HepG2 (cell line): ENCODE data around the gene BAZ2A. TPM values are rescaled to one million over a fixed set of nuclear protein-coding genes. Genes with fewer than 3 reads are reported as not detected.
A peak's percentile ranks its signal among the peaks of the same experiment; 100 is the strongest.

Source experiments
- ATM ChIP-seq: fragments of 450-650 bp; IDR thresholded peaks from 2 replicates; pipeline ENCODE4 v1.7.1; 2017; ENCODE audit warnings: mild to moderate bottlenecking, borderline replicate concordance
- BRCA1 ChIP-seq: sonication (generic); formaldehyde crosslinking; IDR thresholded peaks from 2 replicates; pipeline ENCODE4 v1.4.0; 2020; ENCODE audit warnings: missing genetic modification reagents
- KDM3A ChIP-seq: IDR thresholded peaks from 2 replicates; pipeline ENCODE4 v1.6.1; 2018; ENCODE audit warnings: low read depth, missing compliant biosample characterization
- MED13 ChIP-seq: sonication (generic); formaldehyde crosslinking; IDR thresholded peaks from 2 replicates; pipeline ENCODE4 v1.5.0; 2020; ENCODE audit warnings: missing genetic modification reagents
- NFIC ChIP-seq: IDR thresholded peaks from 2 replicates; pipeline ENCODE4 v1.6.1; 2012; ENCODE audit warnings: mild to moderate bottlenecking, low read length, inconsistent platforms
- NR2C2 ChIP-seq: sonication (generic); formaldehyde crosslinking; IDR thresholded peaks from 2 replicates; pipeline ENCODE4 v1.4.0; 2020; ENCODE audit warnings: missing genetic modification reagents, mild to moderate bottlenecking, moderate library complexity, borderline replicate concordance
- NR2F6 ChIP-seq, 2 experiments: IDR thresholded peaks; 2 replicates each; pipeline ENCODE4 v1.6.1; 2016; ENCODE audit warnings: antibody characterized with exemption in 1 of 2, mild to moderate bottlenecking in 1 of 2
- RXRA ChIP-seq: sonication (generic); formaldehyde crosslinking; IDR thresholded peaks from 2 replicates; pipeline ENCODE4 v1.5.1; 2020; ENCODE audit warnings: missing genetic modification reagents
- SOX5 ChIP-seq: IDR thresholded peaks from 2 replicates; pipeline ENCODE4 v1.6.1; 2016; ENCODE audit warnings: borderline replicate concordance
- SOX6 ChIP-seq, 2 experiments: fragments of 450-650 bp in 1 of 2; sonication (generic) in 1 of 2; formaldehyde crosslinking in 1 of 2; IDR thresholded peaks; 2 replicates each; pipeline versions ENCODE4 v1.4.0 to v1.6.1; 2017 to 2020; ENCODE audit warnings: antibody characterized with exemption in 1 of 2, mild to moderate bottlenecking in 1 of 2, missing genetic modification reagents in 1 of 2
- ZBTB33 ChIP-seq: sonication (generic); formaldehyde crosslinking; IDR thresholded peaks from 2 replicates; pipeline ENCODE4 v1.4.0; 2020; ENCODE audit warnings: missing genetic modification reagents
- ZC3H13 ChIP-seq: sonication (generic); formaldehyde crosslinking; IDR thresholded peaks from 2 replicates; pipeline ENCODE4 v1.8.1; 2023; ENCODE audit warnings: mild to moderate bottlenecking, missing genetic modification reagents, moderate library complexity
- ZNF224 ChIP-seq: sonication (generic); formaldehyde crosslinking; IDR thresholded peaks from 2 replicates; pipeline ENCODE4 v1.5.0; 2020; ENCODE audit warnings: mild to moderate bottlenecking, missing genetic modification reagents
- ZNF414 ChIP-seq: sonication (generic); formaldehyde crosslinking; IDR thresholded peaks from 2 replicates; pipeline ENCODE4 v1.5.0; 2020; ENCODE audit warnings: missing genetic modification reagents
- ZNF607 ChIP-seq: sonication (generic); formaldehyde crosslinking; IDR thresholded peaks from 2 replicates; pipeline ENCODE4 v1.5.1; 2020; ENCODE audit warnings: missing genetic modification reagents, mild to moderate bottlenecking, borderline replicate concordance
- ZNF761 ChIP-seq: sonication (generic); formaldehyde crosslinking; conservative IDR thresholded peaks from 2 replicates; pipeline ENCODE4 v1.4.0; 2020; ENCODE audit warnings: mild to moderate bottlenecking, missing genetic modification reagents
- polyA plus RNA-seq, 8 experiments: library from polyadenylated mRNA; depleted of rRNA in 3 of 8; stranded (reverse) in 7 of 8; unstranded in 1 of 8; fragments of >200 nt; fragmentation: Illumina TruSeq in 4 of 8; extraction: Trizol in 4 of 8; gene quantifications; 2 replicates each; pipeline versions ENCODE4 v1.2.1 to v1.2.3, GENCODE V29; 2011 to 2016; ENCODE audit warnings: low read depth in 4 of 8, missing spikeins in 1 of 8, mixed read lengths in 1 of 8; ENCODE audit not compliant: insufficient read depth in 1 of 8
- total RNA-seq, 5 experiments: library from RNA; depleted of rRNA; stranded (reverse); fragments of >200 nt; fragmentation: Illumina TruSeq; extraction: Trizol; gene quantifications; 2 replicates each; pipeline ENCODE4 v1.2.3, GENCODE V29; 2016; ENCODE audit warnings: low read depth in 1 of 5
- TF ChIP-seq, protein P1 (sequence below): sonication (generic); formaldehyde crosslinking; IDR thresholded peaks from 2 replicates; pipeline ENCODE4 v1.5.1; 2020; ENCODE audit warnings: mild to moderate bottlenecking, missing genetic modification reagents, moderate library complexity

Gene BAZ2A
- total and polyA plus RNA-seq, 2 of the 13 experiments (the other 11 are each of a cell fraction or from before 2014, with no cell fraction given) = 21.8 to 73.5 TPM

GRCh38 chr12:56636675-56637540, 6.8 kb upstream of the BAZ2A start (continued):
- TF ChIP-seq BRCA1 (CRISPR knock-in tag) (no peak), ZC3H13 (no peak), NFIC (peak; percentile 95), ZNF414 (CRISPR knock-in tag) (peak; percentile 67), SOX5 (CRISPR knock-in tag) (peak; percentile 66), ZNF224 (CRISPR knock-in tag) (no peak), KDM3A (CRISPR knock-in tag) (peak; percentile 61), RXRA (peak; percentile 52), ZNF607 (CRISPR knock-in tag) (peak; percentile 83; the same call in 1 of the 2 replicates), NR2F6 (IDR thresholded peaks at IDR 0.05) (peak; percentile 50; the same call in 1 of the 2 replicates), NR2F6 (CRISPR knock-in tag; IDR thresholded peaks at IDR 0.05) (peak; percentile 38; the same call in 1 of the 2 replicates), MED13 (CRISPR knock-in tag) (no peak), ZBTB33 (CRISPR knock-in tag) (peak; percentile 37; the same call in 1 of the 2 replicates), NR2C2 (CRISPR knock-in tag) (peak; percentile 47; the same call in 1 of the 2 replicates), ZNF761 (CRISPR knock-in tag) (0 out of 2 replicates have a peak, but pooled peaks have one; percentile 46), SOX6 (IDR thresholded peaks at IDR 0.05) (no peak), SOX6 (CRISPR knock-in tag; IDR thresholded peaks at IDR 0.05) (peak; percentile 74), ATM (no peak)
- TF ChIP-seq, protein P1, sequence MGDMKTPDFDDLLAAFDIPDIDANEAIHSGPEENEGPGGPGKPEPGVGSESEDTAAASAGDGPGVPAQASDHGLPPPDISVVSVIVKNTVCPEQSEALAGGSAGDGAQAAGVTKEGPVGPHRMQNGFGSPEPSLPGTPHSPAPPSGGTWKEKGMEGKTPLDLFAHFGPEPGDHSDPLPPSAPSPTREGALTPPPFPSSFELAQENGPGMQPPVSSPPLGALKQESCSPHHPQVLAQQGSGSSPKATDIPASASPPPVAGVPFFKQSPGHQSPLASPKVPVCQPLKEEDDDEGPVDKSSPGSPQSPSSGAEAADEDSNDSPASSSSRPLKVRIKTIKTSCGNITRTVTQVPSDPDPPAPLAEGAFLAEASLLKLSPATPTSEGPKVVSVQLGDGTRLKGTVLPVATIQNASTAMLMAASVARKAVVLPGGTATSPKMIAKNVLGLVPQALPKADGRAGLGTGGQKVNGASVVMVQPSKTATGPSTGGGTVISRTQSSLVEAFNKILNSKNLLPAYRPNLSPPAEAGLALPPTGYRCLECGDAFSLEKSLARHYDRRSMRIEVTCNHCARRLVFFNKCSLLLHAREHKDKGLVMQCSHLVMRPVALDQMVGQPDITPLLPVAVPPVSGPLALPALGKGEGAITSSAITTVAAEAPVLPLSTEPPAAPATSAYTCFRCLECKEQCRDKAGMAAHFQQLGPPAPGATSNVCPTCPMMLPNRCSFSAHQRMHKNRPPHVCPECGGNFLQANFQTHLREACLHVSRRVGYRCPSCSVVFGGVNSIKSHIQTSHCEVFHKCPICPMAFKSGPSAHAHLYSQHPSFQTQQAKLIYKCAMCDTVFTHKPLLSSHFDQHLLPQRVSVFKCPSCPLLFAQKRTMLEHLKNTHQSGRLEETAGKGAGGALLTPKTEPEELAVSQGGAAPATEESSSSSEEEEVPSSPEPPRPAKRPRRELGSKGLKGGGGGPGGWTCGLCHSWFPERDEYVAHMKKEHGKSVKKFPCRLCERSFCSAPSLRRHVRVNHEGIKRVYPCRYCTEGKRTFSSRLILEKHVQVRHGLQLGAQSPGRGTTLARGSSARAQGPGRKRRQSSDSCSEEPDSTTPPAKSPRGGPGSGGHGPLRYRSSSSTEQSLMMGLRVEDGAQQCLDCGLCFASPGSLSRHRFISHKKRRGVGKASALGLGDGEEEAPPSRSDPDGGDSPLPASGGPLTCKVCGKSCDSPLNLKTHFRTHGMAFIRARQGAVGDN = peak; percentile 45; the same call in 1 of the 2 replicates
